Esophagus squamous epithelium (tissue), 4 donors: ENCODE measurements around the gene CEBPB.

ENCODE experiments used
- POLR2A ChIP-seq, 4 donors: fragments of 450-650 bp; IDR thresholded peaks; one replicate each; pipeline ENCODE4 v1.6.1; 2017; ENCODE audit warnings: antibody characterized with exemption in 4 of 4, mild to moderate bottlenecking in 4 of 4, moderate library complexity in 3 of 4
- TF ChIP-seq, protein P1 (sequence below), 6 experiments: fragments of 450-650 bp in 4 of 6; fragments of 200-600 bp in 2 of 6; sonication (generic) in 2 of 6; IDR thresholded peaks; one replicate each; pipeline ENCODE4 v1.5.1; 2016 to 2019; ENCODE audit warnings: antibody characterized with exemption in 6 of 6, mild to moderate bottlenecking in 4 of 6, moderate library complexity in 4 of 6

DNA sequence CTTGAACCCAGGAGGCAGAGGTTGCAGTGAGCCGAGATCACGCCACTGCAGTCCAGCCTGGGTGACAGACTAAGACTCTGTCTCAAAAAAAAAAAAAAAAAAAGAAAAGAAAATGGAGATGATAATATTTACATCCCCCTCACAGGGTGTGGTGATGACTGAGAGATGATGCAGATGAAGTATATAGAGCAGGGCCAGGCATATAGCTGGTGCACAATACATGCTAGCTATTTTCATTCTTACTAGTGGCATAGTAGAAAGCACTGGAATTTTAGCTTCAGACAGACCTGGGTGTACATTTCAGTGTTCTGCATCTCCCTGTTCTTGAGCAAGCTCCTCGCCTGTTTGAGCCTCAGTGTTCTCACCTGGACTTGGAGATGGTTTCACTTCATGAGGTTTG is 36.9 kb downstream of the CEBPB start:
- TF ChIP-seq, protein P1, sequence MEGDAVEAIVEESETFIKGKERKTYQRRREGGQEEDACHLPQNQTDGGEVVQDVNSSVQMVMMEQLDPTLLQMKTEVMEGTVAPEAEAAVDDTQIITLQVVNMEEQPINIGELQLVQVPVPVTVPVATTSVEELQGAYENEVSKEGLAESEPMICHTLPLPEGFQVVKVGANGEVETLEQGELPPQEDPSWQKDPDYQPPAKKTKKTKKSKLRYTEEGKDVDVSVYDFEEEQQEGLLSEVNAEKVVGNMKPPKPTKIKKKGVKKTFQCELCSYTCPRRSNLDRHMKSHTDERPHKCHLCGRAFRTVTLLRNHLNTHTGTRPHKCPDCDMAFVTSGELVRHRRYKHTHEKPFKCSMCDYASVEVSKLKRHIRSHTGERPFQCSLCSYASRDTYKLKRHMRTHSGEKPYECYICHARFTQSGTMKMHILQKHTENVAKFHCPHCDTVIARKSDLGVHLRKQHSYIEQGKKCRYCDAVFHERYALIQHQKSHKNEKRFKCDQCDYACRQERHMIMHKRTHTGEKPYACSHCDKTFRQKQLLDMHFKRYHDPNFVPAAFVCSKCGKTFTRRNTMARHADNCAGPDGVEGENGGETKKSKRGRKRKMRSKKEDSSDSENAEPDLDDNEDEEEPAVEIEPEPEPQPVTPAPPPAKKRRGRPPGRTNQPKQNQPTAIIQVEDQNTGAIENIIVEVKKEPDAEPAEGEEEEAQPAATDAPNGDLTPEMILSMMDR (IDR thresholded peaks at IDR 0.05) = no peak
- no peak for TF ChIP-seq POLR2A (IDR thresholded peaks at IDR 0.05)
